ENCODE measurements around the gene PTGS1. TPM values are rescaled to one million over a fixed set of nuclear protein-coding genes. Genes with fewer than 3 reads are reported as not detected.

The PTGS1 gene
- total and polyA plus RNA-seq, 2 of the 8 experiments (the other 6 are each of a cell fraction or from before 2014, with no cell fraction given): 1.1 to 1.9 TPM

DNA sequence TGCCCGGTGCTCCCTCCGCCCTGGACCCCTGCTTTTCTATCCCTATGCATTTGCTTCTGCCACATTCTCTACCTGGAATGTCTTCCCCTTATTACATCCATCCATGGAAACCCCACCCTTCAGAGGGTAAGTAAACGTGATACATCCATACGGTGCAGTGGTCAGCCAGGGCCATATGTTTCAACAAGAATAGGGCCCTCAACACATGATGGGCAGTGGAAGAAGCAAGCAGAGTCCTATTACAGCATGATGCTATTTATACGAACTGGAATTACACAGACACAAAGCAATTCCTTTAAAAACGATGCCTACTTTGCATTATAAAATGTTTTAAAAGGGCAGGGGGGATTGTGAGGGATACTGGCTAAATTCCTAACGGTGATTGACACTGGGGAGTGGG is 38.2 kb upstream of the PTGS1 start:
- no peaks in the 10 kb centered on the region; the same call in 1 of the 2 replicates for H3K23me2 ChIP-seq (ENCODE audit: low read depth, low read length)
- H3K56ac ChIP-seq (replicated peaks; ENCODE audit: insufficient read length, low read depth, low read length): no peak overlapping the region
- peaks cover 14 to 30% (median 22%) of the 10 kb centered on the region in 4 experiments for H3K4me1 ChIP-seq (replicated peaks in 1 of 4; ENCODE audit: control insufficient read depth in 3 of 4, insufficient read depth in 4 of 4, low read length in 3 of 4)
- no peak overlapping the region for H3K4ac ChIP-seq (replicated peaks; ENCODE audit: insufficient read length, low read depth, low read length)
- no peaks in the 10 kb centered on the region for H3K79me2 ChIP-seq (ENCODE audit: control insufficient read depth in 1 of 2, insufficient read depth in 2 of 2, low read length in 2 of 2)
- H3K9ac ChIP-seq (replicated peaks in 1 of 4; ENCODE audit: extremely low read depth in 1 of 4, low read depth in 3 of 4, low read length in 3 of 4): no peak overlapping the region
- POLR2A ChIA-PET (ENCODE audit: partially characterized antibody): no interaction called here
- 55% methylated on average over 7 of the region's 7 CpGs; no CpG with 5 or more reads in 1 of the 2 experiments for WGBS, 2 experiments (ENCODE audit: extremely low coverage in 1 of 2, insufficient coverage in 1 of 2, insufficient read length in 1 of 2, insufficient replicate concordance in 2 of 2, low coverage in 1 of 2, low lambda C conversion rate in 2 of 2, missing lambda C conversion rate in 1 of 2)
- FAIRE-seq (no peak), DNase-seq (ENCODE audit: low read depth in 1 of 2, low spot score in 2 of 2) (no peak)
- no peak for TF ChIP-seq PHF8 (conservative IDR thresholded peaks at IDR 0.05; ENCODE audit: low read depth, low read length)
- TF ChIP-seq, protein P1, sequence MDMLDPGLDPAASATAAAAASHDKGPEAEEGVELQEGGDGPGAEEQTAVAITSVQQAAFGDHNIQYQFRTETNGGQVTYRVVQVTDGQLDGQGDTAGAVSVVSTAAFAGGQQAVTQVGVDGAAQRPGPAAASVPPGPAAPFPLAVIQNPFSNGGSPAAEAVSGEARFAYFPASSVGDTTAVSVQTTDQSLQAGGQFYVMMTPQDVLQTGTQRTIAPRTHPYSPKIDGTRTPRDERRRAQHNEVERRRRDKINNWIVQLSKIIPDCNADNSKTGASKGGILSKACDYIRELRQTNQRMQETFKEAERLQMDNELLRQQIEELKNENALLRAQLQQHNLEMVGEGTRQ (IDR thresholded peaks at IDR 0.05; ENCODE audit: low read length): no peak
- TF ChIP-seq SRF (IDR thresholded peaks at IDR 0.05; ENCODE audit: low read depth, low read length): no peak
- no peak for TF ChIP-seq GABPA (IDR thresholded peaks at IDR 0.05; ENCODE audit: borderline replicate concordance, insufficient read depth, low read length)
- no peak for TF ChIP-seq TCF12 (IDR thresholded peaks at IDR 0.05; ENCODE audit: low read depth, low read length)
- no peak for TF ChIP-seq CBX5 (IDR thresholded peaks at IDR 0.05; ENCODE audit: low read depth, low read length)
- TF ChIP-seq RBBP5 (IDR thresholded peaks at IDR 0.05; ENCODE audit: borderline replicate concordance, low read depth, low read length): no peak
- TF ChIP-seq KDM4A (IDR thresholded peaks at IDR 0.05; ENCODE audit: low read depth, low read length, severe bottlenecking): no peak
- no peak for TF ChIP-seq RNF2 (IDR thresholded peaks at IDR 0.05; ENCODE audit: borderline replicate concordance, low read depth, low read length, missing control alignments, poor library complexity, severe bottlenecking)
- no peaks in the 10 kb centered on the region for H3K36me3 ChIP-seq (ENCODE audit: control insufficient read depth in 2 of 4, insufficient read depth in 4 of 4, low read length in 3 of 4)
- H3K27ac ChIP-seq (ENCODE audit: low read depth, low read length): no peak overlapping the region
- H4K8ac ChIP-seq (ENCODE audit: extremely low read depth, insufficient read depth, low read length): no peak overlapping the region
- no peak overlapping the region for H2BK15ac ChIP-seq (ENCODE audit: low read length)
- H3K14ac ChIP-seq (ENCODE audit: insufficient read length): no peak overlapping the region
- no peaks in the 10 kb centered on the region for H3K27me3 ChIP-seq (replicated peaks in 1 of 4; ENCODE audit: control insufficient read depth in 3 of 4, extremely low read depth in 1 of 4, insufficient read depth in 3 of 4, low read length in 3 of 4)
- H3K18ac ChIP-seq (ENCODE audit: extremely low read depth, low read length): no peak overlapping the region
- H4K5ac ChIP-seq (ENCODE audit: insufficient read length, low read depth, low read length): no peak overlapping the region
- no peaks in the 10 kb centered on the region for H3K79me1 ChIP-seq (ENCODE audit: low read depth, low read length)
- H2AFZ ChIP-seq (ENCODE audit: low read length): no peak overlapping the region
- no peak overlapping the region for H2BK120ac ChIP-seq (replicated peaks; ENCODE audit: low read depth, low read length)
- no peak overlapping the region for H2BK12ac ChIP-seq (ENCODE audit: low read depth, low read length)
- H3K9me3 ChIP-seq (ENCODE audit: insufficient read depth in 2 of 2, low read depth in 1 of 2, low read length in 1 of 2): no peaks in the 10 kb centered on the region
- H4K20me1 ChIP-seq (replicated peaks in 1 of 2; ENCODE audit: control insufficient read depth in 1 of 2, insufficient read depth in 2 of 2, low read length in 2 of 2): no peaks in the 10 kb centered on the region
- no peak overlapping the region for H2BK5ac ChIP-seq (ENCODE audit: low read depth, low read length)
- no peak overlapping the region for H2BK20ac ChIP-seq (ENCODE audit: low read length)
- H3K23ac ChIP-seq (ENCODE audit: insufficient read length): no peak overlapping the region
- H4K91ac ChIP-seq (replicated peaks; ENCODE audit: insufficient read length, low read length): no peak overlapping the region
- H3K4me2 ChIP-seq (ENCODE audit: insufficient read depth in 1 of 2, low read depth in 2 of 2, low read length in 2 of 2): no peak overlapping the region; a peak in 1 of 4 replicates
- no peak overlapping the region for H3K4me3 ChIP-seq (ENCODE audit: extremely low read depth in 1 of 4, insufficient read depth in 2 of 4, low read depth in 3 of 4, low read length in 4 of 4)
- CTCF ChIA-PET (ENCODE audit: partially characterized antibody): interaction anchor here (1.5 to 25.6 kb wide), 4 partner anchors 15 to 235 kb away, joined by 3 to 544 read pairs (median 31); no protein-coding TSS in a partner anchor
- H2AK5ac ChIP-seq (ENCODE audit: low read depth, low read length): no peak overlapping the region

All from H1 (cell line).